GM12873 (cell line): ENCODE measurements around the gene BEAN1.

Source experiments
- TF ChIP-seq, protein P1 (sequence below): IDR thresholded peaks from 2 replicates; pipeline ENCODE4 v1.5.1; 2012; ENCODE audit warnings: low read depth, mild to moderate bottlenecking, moderate library complexity, low read length, control low read depth; ENCODE audit not compliant: insufficient read depth; ENCODE audit errors: missing control alignments

BEAN1 gene

GRCh38 chr16:66427036-66427860, at the start of gene BEAN1:
BEAN1 (plus strand) TSS chr16:66427295; CDS start chr16:66437677, 10,382 bp downstream.
- TF ChIP-seq, protein P1, sequence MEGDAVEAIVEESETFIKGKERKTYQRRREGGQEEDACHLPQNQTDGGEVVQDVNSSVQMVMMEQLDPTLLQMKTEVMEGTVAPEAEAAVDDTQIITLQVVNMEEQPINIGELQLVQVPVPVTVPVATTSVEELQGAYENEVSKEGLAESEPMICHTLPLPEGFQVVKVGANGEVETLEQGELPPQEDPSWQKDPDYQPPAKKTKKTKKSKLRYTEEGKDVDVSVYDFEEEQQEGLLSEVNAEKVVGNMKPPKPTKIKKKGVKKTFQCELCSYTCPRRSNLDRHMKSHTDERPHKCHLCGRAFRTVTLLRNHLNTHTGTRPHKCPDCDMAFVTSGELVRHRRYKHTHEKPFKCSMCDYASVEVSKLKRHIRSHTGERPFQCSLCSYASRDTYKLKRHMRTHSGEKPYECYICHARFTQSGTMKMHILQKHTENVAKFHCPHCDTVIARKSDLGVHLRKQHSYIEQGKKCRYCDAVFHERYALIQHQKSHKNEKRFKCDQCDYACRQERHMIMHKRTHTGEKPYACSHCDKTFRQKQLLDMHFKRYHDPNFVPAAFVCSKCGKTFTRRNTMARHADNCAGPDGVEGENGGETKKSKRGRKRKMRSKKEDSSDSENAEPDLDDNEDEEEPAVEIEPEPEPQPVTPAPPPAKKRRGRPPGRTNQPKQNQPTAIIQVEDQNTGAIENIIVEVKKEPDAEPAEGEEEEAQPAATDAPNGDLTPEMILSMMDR, result no peak

- TF ChIP-seq, protein P1, result no peak
Observed at GRCh38 chr16:66377324-66377723, 49.8 kb upstream of the BEAN1 start.

GRCh38 chr16:66378741-66379570, 48.1 kb upstream of the BEAN1 start:
- TF ChIP-seq, protein P1, result no peak

DNA sequence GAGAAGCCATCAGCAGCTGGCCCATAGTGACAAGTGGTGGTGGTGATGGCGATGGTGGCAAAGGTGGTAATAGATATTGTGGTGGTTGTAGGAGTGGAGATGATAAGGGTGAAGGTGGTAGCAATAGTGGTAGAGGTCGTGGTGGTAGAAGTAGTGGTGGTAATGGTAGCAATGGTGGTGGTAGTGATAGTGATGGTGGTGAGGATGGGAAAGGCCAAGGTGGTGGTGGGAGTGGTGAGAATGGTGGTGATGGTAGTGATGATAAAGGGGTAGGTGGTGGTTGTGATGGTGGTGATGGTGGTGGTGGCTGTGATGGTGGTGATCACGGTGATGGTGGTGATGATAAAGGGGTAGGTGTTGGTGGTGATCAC, 47.5 kb upstream of the BEAN1 start:
- TF ChIP-seq, protein P1, result no peak

GRCh38 chr16:66380421-66380820, 46.7 kb upstream of the BEAN1 start:
- TF ChIP-seq, protein P1, result no peak

GRCh38 chr16:66381585-66382170, 45.4 kb upstream of the BEAN1 start:
- TF ChIP-seq, protein P1, result no peak
